ENCODE data around the gene PSTPIP2. TPM values are rescaled to one million over a fixed set of nuclear protein-coding genes. Genes with fewer than 3 reads are reported as not detected.

Gene PSTPIP2
- total and polyA plus RNA-seq, 2 of the 8 experiments (the other 6 are each of a cell fraction or from before 2014, with no cell fraction given), result 1.8 to 2.4 TPM

GRCh38 chr18:46060359-46060841, 11.7 kb downstream of the PSTPIP2 start (continued):
- TF ChIP-seq CHD7 (IDR thresholded peaks at IDR 0.05; ENCODE audit: insufficient replicate concordance, low read length), result no peak
- TF ChIP-seq EZH2 (IDR thresholded peaks at IDR 0.05; ENCODE audit: low read depth, low read length, severe bottlenecking), result no peak
- no peak for TF ChIP-seq RXRA (IDR thresholded peaks at IDR 0.05; ENCODE audit: insufficient read depth, low read depth, low read length)
- no peak for TF ChIP-seq CBX5 (IDR thresholded peaks at IDR 0.05; ENCODE audit: low read depth, low read length)
- TF ChIP-seq SP1 (IDR thresholded peaks at IDR 0.05; ENCODE audit: low read depth, low read length), result no peak
- no peak for TF ChIP-seq TCF12 (IDR thresholded peaks at IDR 0.05; ENCODE audit: low read depth, low read length)
- no peak for TF ChIP-seq TEAD4 (IDR thresholded peaks at IDR 0.05; ENCODE audit: low read depth, low read length)
- no peak for TF ChIP-seq RBBP5 (IDR thresholded peaks at IDR 0.05; ENCODE audit: borderline replicate concordance, low read depth, low read length)
